D341Med (cell line): ENCODE data around the gene LAS1L.
A peak's percentile ranks its signal among the peaks of the same experiment; 100 is the strongest.
"Not testable (repeated sequence)": the region's sequence is repeated elsewhere in the genome, so short reads cannot be mapped to it uniquely, and the experiment has no call there.

ENCODE experiments used
- DNase-seq: peaks from one replicate; pipeline ENCODE4 v3.0.0; 2012; ENCODE audit warnings: low spot score

The LAS1L gene

GRCh38 chrX:65534450-65535292 lies at the start of gene LAS1L:
LAS1L (minus strand) TSS chrX:65534787; CDS start chrX:65534715, 72 bp downstream.
- peak; percentile 91 for DNase-seq

- DNase-seq, result no peak
Observed at GRCh38 chrX:65582450-65583082, 48.0 kb upstream of the LAS1L start.

GRCh38 chrX:65581661-65582339 lies 47.2 kb upstream of the LAS1L start:
- DNase-seq, result peak; percentile 60

GRCh38 chrX:65578346-65578745 lies 43.8 kb upstream of the LAS1L start:
- no peak for DNase-seq

GRCh38 chrX:65576160-65576559 lies 41.6 kb upstream of the LAS1L start:
- DNase-seq, result no peak

- no peak for DNase-seq
Observed at GRCh38 chrX:65575022-65575421, 40.4 kb upstream of the LAS1L start.

GRCh38 chrX:65574356-65574755 lies 39.8 kb upstream of the LAS1L start:
- DNase-seq, result no peak

- no peak for DNase-seq
Observed at GRCh38 chrX:65572971-65573370, 38.4 kb upstream of the LAS1L start.

- DNase-seq, result not testable (repeated sequence)
Observed at GRCh38 chrX:65562850-65563249, 28.3 kb upstream of the LAS1L start.

- no peak for DNase-seq
Observed at GRCh38 chrX:65551489-65552339, 17.1 kb upstream of the LAS1L start.

GRCh38 chrX:65551086-65551485 lies 16.5 kb upstream of the LAS1L start:
- no peak for DNase-seq

- DNase-seq, result no peak
Observed at GRCh38 chrX:65545456-65545855, 10.9 kb upstream of the LAS1L start.

- no peak for DNase-seq
Observed at GRCh38 chrX:65537229-65537628, 2.6 kb upstream of the LAS1L start.

GRCh38 chrX:65536291-65536690 lies 1.7 kb upstream of the LAS1L start:
- no peak for DNase-seq

- no peak for DNase-seq
Observed at GRCh38 chrX:65532016-65532415, 2.6 kb downstream of the LAS1L start.

- DNase-seq, result peak; percentile 75
Observed at GRCh38 chrX:65528705-65529340, 5.8 kb downstream of the LAS1L start.

- DNase-seq, result no peak
Observed at GRCh38 chrX:65528293-65528692, 6.3 kb downstream of the LAS1L start.

- no peak for DNase-seq
Observed at GRCh38 chrX:65524139-65524538, 10.4 kb downstream of the LAS1L start.

GRCh38 chrX:65522739-65523372 lies 11.7 kb downstream of the LAS1L start:
- no peak for DNase-seq

GRCh38 chrX:65519530-65519929 lies 15.1 kb downstream of the LAS1L start:
- DNase-seq, result not testable (repeated sequence)

GRCh38 chrX:65518980-65519379 lies 15.6 kb downstream of the LAS1L start:
- DNase-seq, result not testable (repeated sequence)
